ACC112 (cell line): ENCODE measurements around the gene PPFIA4.
"Not testable (repeated sequence)": the region's sequence is repeated elsewhere in the genome, so short reads cannot be mapped to it uniquely, and the experiment has no call there.

Source experiments
- H2AFZ ChIP-seq: fragments of 200-600 bp; sonication (generic); one replicate; pipeline ENCODE4 v1.6.0; 2017; ENCODE audit warnings: antibody characterized with exemption, low read length; ENCODE audit not compliant: unreplicated experiment
- H3K27ac ChIP-seq: fragments of 200-600 bp; sonication (generic); 2 replicates; pipeline ENCODE4 v1.5.1; 2014; ENCODE audit warnings: low read depth, mild to moderate bottlenecking, antibody characterized with exemption, low read length, moderate library complexity
- H3K27me3 ChIP-seq: fragments of 200-600 bp; sonication (generic); 2 replicates; pipeline ENCODE4 v1.6.1; 2014; ENCODE audit warnings: mild to moderate bottlenecking, antibody characterized with exemption, low read length, moderate library complexity, mixed read lengths; ENCODE audit not compliant: insufficient read depth
- H3K36me3 ChIP-seq: fragments of 200-600 bp; sonication (generic); 2 replicates; pipeline ENCODE4 v1.6.1; 2016; ENCODE audit warnings: mild to moderate bottlenecking, antibody characterized with exemption, low read length, moderate library complexity, mixed read lengths; ENCODE audit not compliant: insufficient read depth
- H3K4me1 ChIP-seq: fragments of 200-600 bp; sonication (generic); one replicate; pipeline ENCODE4 v1.6.1; 2016; ENCODE audit warnings: low read length, mixed read lengths; ENCODE audit not compliant: insufficient read depth, unreplicated experiment, control insufficient read depth
- H3K4me3 ChIP-seq: fragments of 200-600 bp; sonication (generic); 2 replicates; pipeline ENCODE4 v1.5.1; 2014; ENCODE audit warnings: mild to moderate bottlenecking, low read depth, low read length
- H3K79me2 ChIP-seq: fragments of 200-600 bp; sonication (generic); one replicate; pipeline ENCODE4 v1.6.0; 2016; ENCODE audit warnings: low read length; ENCODE audit not compliant: control insufficient read depth, unreplicated experiment, insufficient read depth

Gene PPFIA4

DNA sequence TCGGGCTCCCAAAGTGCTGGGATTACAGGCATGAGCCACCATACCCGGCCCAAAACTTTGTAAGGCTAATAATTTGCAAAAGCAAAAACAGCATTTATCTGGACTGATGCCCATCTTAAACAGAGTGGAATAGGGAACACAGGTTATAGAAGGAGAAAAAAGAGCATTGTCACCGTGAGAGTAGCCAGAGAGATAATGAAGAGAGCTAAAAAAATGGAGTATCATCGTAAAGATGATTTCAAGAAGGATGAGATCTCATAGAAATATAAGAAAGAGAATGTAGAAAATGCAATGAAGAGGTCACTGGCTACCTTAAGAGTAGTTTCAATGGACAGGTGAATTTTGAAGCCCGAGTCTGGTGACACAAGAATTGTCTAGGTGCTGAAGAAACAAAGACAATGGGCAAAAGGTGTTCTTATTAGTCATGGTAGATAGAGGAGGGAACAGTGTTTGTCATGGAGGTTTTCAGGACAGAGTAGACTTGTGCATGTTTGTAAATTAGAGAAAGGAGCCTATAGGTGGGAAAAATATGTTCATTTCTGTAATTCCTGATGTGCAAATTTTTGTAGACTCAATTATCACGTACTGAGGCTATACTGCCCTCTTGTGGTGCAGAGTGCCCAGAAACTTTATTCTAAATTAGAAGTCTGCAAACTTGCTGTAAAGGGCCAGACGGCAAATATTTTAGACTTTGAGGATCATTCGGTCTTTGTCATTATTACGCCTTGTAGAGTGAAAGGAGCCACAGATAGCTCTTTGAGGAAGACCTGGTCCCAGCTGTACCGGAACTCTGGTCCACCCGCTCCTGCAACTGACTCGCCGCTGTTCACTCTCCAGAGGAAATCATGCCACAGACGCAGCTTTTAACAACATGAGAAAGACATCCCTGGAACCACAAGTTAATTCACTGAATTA lies 27.2 kb upstream of the PPFIA4 start:
- H2AFZ ChIP-seq = peak overlapping the region; percentile 51

DNA sequence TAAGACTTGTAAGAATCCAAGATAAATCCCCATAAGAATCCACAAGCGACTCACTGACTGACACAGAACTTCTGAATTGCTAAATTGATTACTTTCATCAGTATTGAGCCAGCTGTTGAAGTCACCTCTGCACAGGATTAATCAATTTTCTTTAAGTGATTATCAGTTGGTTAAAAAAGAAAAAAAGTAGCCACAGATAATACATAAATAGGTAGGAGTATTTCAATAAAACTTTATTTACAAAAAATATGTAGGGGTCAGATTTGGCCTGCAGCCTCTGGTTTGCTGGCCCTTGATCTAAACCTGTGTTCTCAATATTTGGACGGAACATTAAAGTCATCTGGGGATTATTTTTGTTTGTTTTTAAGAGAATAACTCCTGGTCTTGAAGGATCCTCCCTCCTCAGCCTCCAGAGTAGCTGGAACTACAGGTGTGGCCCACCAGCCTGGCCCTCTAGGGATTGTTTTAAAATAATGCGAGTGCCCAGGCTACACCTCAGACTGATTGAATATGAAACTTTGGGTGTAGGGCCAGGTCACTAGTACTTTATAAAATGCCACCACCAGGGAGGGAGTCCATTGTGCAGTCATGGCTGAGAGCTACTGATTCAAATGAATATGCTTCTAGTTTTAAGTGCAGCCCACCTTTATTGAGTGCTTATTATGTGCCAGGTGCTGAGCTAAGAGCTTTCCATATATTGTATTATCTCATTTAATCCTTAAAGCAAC lies 25.9 kb upstream of the PPFIA4 start:
- Histone ChIP-seq H3K4me1 (no peaks in the 10 kb centered on the region), H3K79me2 (no peaks in the 10 kb centered on the region), H3K36me3 (no peaks in the 10 kb centered on the region), H3K4me3 (no peak overlapping the region), H3K27ac (no peak overlapping the region), H3K27me3 (peaks cover 34% of the 10 kb centered on the region), H2AFZ (no peak overlapping the region)

More for the DNA sequence above, 27.2 kb upstream of the PPFIA4 start:
- no peak overlapping the region for H3K27ac ChIP-seq
- H3K79me2 ChIP-seq = no peaks in the 10 kb centered on the region
- H3K36me3 ChIP-seq = no peaks in the 10 kb centered on the region
- H3K27me3 ChIP-seq = peaks cover 40% of the 10 kb centered on the region
- H3K4me3 ChIP-seq = no peak overlapping the region
- no peaks in the 10 kb centered on the region for H3K4me1 ChIP-seq

DNA sequence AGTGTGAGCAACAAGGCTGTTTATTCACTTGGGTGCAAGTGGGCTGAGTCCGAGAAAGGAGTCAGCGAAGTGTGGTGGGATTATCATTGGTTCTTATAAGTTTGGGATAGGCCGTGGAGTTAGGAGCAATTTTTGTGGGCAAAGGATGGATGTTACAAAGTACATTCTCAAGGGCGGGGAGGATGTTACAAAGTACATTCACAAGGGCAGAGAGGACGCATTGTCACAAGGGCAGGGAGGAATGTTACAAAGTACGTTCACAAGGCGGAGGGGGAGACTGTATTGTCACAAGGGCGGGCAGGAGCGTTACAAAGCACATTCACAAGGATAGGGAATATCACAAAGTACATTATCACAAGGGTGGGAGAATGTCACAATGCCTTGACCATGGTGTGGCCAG lies 24.3 kb upstream of the PPFIA4 start:
- Histone ChIP-seq H3K4me3 (no peak overlapping the region), H2AFZ (no peak overlapping the region), H3K27ac (no peak overlapping the region), H3K36me3 (no peaks in the 10 kb centered on the region), H3K27me3 (peaks cover 18% of the 10 kb centered on the region), H3K4me1 (no peaks in the 10 kb centered on the region), H3K79me2 (no peaks in the 10 kb centered on the region)

GRCh38 chr1:203002951-203003350 lies 23.3 kb upstream of the PPFIA4 start:
- no peaks in the 10 kb centered on the region for H3K36me3 ChIP-seq

GRCh38 chr1:203005395-203006142 lies 20.7 kb upstream of the PPFIA4 start:
- H3K27ac ChIP-seq, H3K4me3 ChIP-seq: not testable (repeated sequence)

More at GRCh38 chr1:203002951-203003350, 23.3 kb upstream of the PPFIA4 start:
- Histone ChIP-seq H3K27ac (no peak overlapping the region), H3K4me1 (no peaks in the 10 kb centered on the region), H3K27me3 (peaks cover 9% of the 10 kb centered on the region), H2AFZ (no peak overlapping the region), H3K79me2 (peaks cover 5% of the 10 kb centered on the region), H3K4me3 (no peak overlapping the region)

DNA sequence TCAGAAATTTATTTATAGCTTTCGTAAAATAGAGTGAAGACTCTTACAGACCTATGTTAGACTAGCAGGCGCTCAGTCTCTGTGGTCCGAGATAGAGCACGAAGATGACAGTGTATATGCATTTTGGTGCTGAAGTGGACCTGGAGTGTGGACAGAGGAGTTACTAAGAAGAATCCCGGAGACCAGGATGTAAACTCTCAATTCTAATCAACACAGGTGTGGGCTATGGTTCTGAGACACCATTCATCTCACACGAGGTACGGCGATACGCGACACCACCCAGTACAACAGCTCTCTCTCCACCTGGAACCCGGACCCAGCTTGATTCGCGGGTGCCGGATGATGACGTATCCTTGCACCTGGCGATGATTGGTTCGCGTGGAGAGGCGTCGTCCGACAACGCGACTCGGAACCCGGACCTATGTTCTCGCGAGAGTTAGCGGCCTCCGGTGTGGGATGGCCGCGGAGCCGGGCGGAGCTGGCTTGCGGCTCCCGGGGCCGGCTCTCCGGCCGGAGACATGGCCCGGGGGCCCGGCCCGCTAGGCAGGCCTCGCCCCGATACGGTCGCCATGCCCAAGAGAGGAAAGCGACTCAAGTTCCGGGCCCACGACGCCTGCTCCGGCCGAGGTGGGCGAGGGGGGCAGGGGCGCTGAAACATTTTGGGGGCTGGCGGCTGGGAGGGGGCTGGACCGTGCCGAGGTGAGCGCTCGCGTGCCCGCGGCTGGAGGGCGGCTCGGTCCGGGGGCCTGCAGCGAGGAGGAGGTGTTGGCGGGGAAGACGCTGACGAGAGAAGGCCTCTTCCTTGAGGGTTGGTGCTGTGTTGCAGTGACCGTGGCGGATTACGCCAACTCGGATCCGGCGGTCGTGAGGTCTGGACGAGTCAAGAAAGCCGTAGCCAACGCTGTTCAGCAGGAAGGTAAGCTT lies 19.1 kb upstream of the PPFIA4 start, which contains the start of gene TMEM183A:
TSS of gene TMEM183A (plus strand) at position 427 of the 924 bp plus-strand sequence. CDS start at position 519, 92 bp downstream.
- Histone ChIP-seq H3K79me2 (peaks cover 33% of the 10 kb centered on the region), H3K27ac (peak within 1 kb of the TSS; percentile 77), H2AFZ (peak within 1 kb of the TSS; percentile 96), H3K27me3 (no peaks in the 10 kb centered on the region), H3K4me3 (peak within 1 kb of the TSS; percentile 93), H3K36me3 (peaks cover 18% of the 10 kb centered on the region), H3K4me1 (peaks cover 8% of the 10 kb centered on the region)

More at GRCh38 chr1:203005395-203006142, 20.7 kb upstream of the PPFIA4 start:
- H3K27me3 ChIP-seq, H3K4me1 ChIP-seq, H2AFZ ChIP-seq: not testable (repeated sequence)
- Histone ChIP-seq H3K36me3 (peaks cover 12% of the 10 kb centered on the region; the same call in 1 of the 2 replicates), H3K79me2 (peaks cover 27% of the 10 kb centered on the region)

GRCh38 chr1:203009185-203009584 lies 17.1 kb upstream of the PPFIA4 start:
- Histone ChIP-seq H3K79me2 (peaks cover 36% of the 10 kb centered on the region), H3K36me3 (peaks cover 18% of the 10 kb centered on the region), H2AFZ (no peak overlapping the region), H3K27me3 (no peaks in the 10 kb centered on the region), H3K4me1 (peaks cover 8% of the 10 kb centered on the region), H3K4me3 (peak overlapping the region; percentile 93), H3K27ac (no peak overlapping the region)

- no peaks in the 10 kb centered on the region for H3K27me3 ChIP-seq
- H3K27ac ChIP-seq = no peak overlapping the region
- H3K4me3 ChIP-seq = no peak overlapping the region
- no peak overlapping the region for H2AFZ ChIP-seq
- H3K79me2 ChIP-seq = peaks cover 36% of the 10 kb centered on the region
- peaks cover 8% of the 10 kb centered on the region for H3K4me1 ChIP-seq
- peaks cover 23% of the 10 kb centered on the region for H3K36me3 ChIP-seq
Observed at GRCh38 chr1:203011582-203011981, 14.7 kb upstream of the PPFIA4 start.

GRCh38 chr1:203017061-203017460 lies 9.2 kb upstream of the PPFIA4 start:
- H3K4me1 ChIP-seq = no peaks in the 10 kb centered on the region
- H3K27ac ChIP-seq = no peak overlapping the region
- no peaks in the 10 kb centered on the region for H3K27me3 ChIP-seq
- no peak overlapping the region for H2AFZ ChIP-seq
- peaks cover 4% of the 10 kb centered on the region for H3K79me2 ChIP-seq
- H3K4me3 ChIP-seq = no peak overlapping the region
- peaks cover 18% of the 10 kb centered on the region for H3K36me3 ChIP-seq
